ENCODE measurements around the gene MFSD1. TPM values are rescaled to one million over a fixed set of nuclear protein-coding genes. Genes with fewer than 3 reads are reported as not detected.

MFSD1 gene
- total and polyA plus RNA-seq, 7 experiments from 2014 or later: 24.6 to 66.0 (median 41.1) TPM

- Mint-ChIP-seq H3K9me3 (no peaks in the 10 kb centered on the region), H3K4me1 (peaks cover 0 to 5% (median 0%) of the 10 kb centered on the region in 7 donors), H3K4me3 (no peak overlapping the region), H3K27me3 (no peaks in the 10 kb centered on the region), H3K36me3 (peaks cover 0 to 8% (median 6%) of the 10 kb centered on the region in 5 donors), H3K27ac (no peak overlapping the region)
- no peaks in the 10 kb centered on the region for H3K27me3 ChIP-seq (ENCODE audit: control insufficient read depth in 2 of 2, insufficient read depth in 2 of 2, low read length in 2 of 2)
- no peak for DNase-seq
- H3K36me3 ChIP-seq (ENCODE audit: control insufficient read depth in 2 of 3, insufficient read depth in 3 of 3, low read length in 3 of 3): no peaks in the 10 kb centered on the region
- CTCF ChIA-PET: no interaction called here
- H3K4me1 ChIP-seq (ENCODE audit: control insufficient read depth in 2 of 2, insufficient read depth in 2 of 2, low read length in 2 of 2): no peaks in the 10 kb centered on the region
- no peak for ATAC-seq
- intact Hi-C loops (cut with micrococcal nuclease): no loop called here
- no peaks in the 10 kb centered on the region for H3K9me3 ChIP-seq (ENCODE audit: control insufficient read depth in 2 of 3, low read length in 3 of 3)
- H3K27ac ChIP-seq (ENCODE audit: low read depth, low read length): no peak overlapping the region
- POLR2A ChIA-PET: no interaction called here
- no peak overlapping the region for H3K4me3 ChIP-seq (ENCODE audit: low read length)
These were observed 31.0 kb upstream of the MFSD1 start for GRCh38 chr3:158770741-158771350.

GRCh38 chr3:158771577-158771976 lies 30.3 kb upstream of the MFSD1 start:
- H3K36me3 Mint-ChIP-seq: peaks cover 0 to 5% (median 4%) of the 10 kb centered on the region in 5 donors
- no peaks in the 10 kb centered on the region for H3K9me3 Mint-ChIP-seq
- ChIA-PET CTCF (no interaction called here), POLR2A (interaction anchor here (0.7 kb wide), 1 partner anchor 30 kb away, joined by 3 read pairs; no protein-coding TSS in a partner anchor)
- Histone ChIP-seq H3K4me1 (ENCODE audit: control insufficient read depth in 2 of 2, insufficient read depth in 2 of 2, low read length in 2 of 2) (no peaks in the 10 kb centered on the region), H3K4me3 (ENCODE audit: low read length) (no peak overlapping the region), H3K9me3 (ENCODE audit: control insufficient read depth in 2 of 3, low read length in 3 of 3) (no peaks in the 10 kb centered on the region), H3K36me3 (ENCODE audit: control insufficient read depth in 2 of 3, insufficient read depth in 3 of 3, low read length in 3 of 3) (no peaks in the 10 kb centered on the region), H3K27ac (ENCODE audit: low read depth, low read length) (no peak overlapping the region), H3K27me3 (ENCODE audit: control insufficient read depth in 2 of 2, insufficient read depth in 2 of 2, low read length in 2 of 2) (no peaks in the 10 kb centered on the region)
- peaks cover 0 to 5% (median 0%) of the 10 kb centered on the region in 7 donors for H3K4me1 Mint-ChIP-seq
- ATAC-seq (no peak), DNase-seq (no peak)
- H3K27me3 Mint-ChIP-seq: no peaks in the 10 kb centered on the region
- no peak overlapping the region for H3K27ac Mint-ChIP-seq
- intact Hi-C loops (cut with micrococcal nuclease): no loop called here
- H3K4me3 Mint-ChIP-seq: no peak overlapping the region

- DNase-seq: no peak
- no peaks in the 10 kb centered on the region for H3K9me3 Mint-ChIP-seq
- H3K27me3 ChIP-seq (ENCODE audit: control insufficient read depth in 2 of 2, insufficient read depth in 2 of 2, low read length in 2 of 2): no peaks in the 10 kb centered on the region
- intact Hi-C loops (cut with micrococcal nuclease): no loop called here
- H3K4me3 ChIP-seq (ENCODE audit: low read length): no peak overlapping the region
- no peak overlapping the region for H3K4me3 Mint-ChIP-seq
- no peak overlapping the region for H3K27ac ChIP-seq (ENCODE audit: low read depth, low read length)
- H3K27ac Mint-ChIP-seq: no peak overlapping the region
- H3K36me3 Mint-ChIP-seq: peaks cover 0 to 5% (median 0%) of the 10 kb centered on the region in 5 donors
- H3K4me1 Mint-ChIP-seq: peaks cover 0 to 5% (median 0%) of the 10 kb centered on the region in 7 donors
- no peaks in the 10 kb centered on the region for H3K36me3 ChIP-seq (ENCODE audit: control insufficient read depth in 2 of 3, insufficient read depth in 3 of 3, low read length in 3 of 3)
- ChIA-PET POLR2A (interaction anchor here (0.7 kb wide), 1 partner anchor 30 kb away, joined by 3 read pairs; no protein-coding TSS in a partner anchor), CTCF (no interaction called here)
- no peaks in the 10 kb centered on the region for H3K4me1 ChIP-seq (ENCODE audit: control insufficient read depth in 2 of 2, insufficient read depth in 2 of 2, low read length in 2 of 2)
- ATAC-seq: peak; percentile 37
- H3K9me3 ChIP-seq (ENCODE audit: control insufficient read depth in 2 of 3, low read length in 3 of 3): no peaks in the 10 kb centered on the region
- no peaks in the 10 kb centered on the region for H3K27me3 Mint-ChIP-seq
These were observed 29.9 kb upstream of the MFSD1 start for GRCh38 chr3:158771982-158772381.

GRCh38 chr3:158773166-158773565 lies 28.7 kb upstream of the MFSD1 start:
- no peak overlapping the region for H3K27ac ChIP-seq (ENCODE audit: low read depth, low read length)
- H3K27me3 Mint-ChIP-seq: no peaks in the 10 kb centered on the region
- no peak overlapping the region for H3K4me3 Mint-ChIP-seq
- no peaks in the 10 kb centered on the region for H3K9me3 Mint-ChIP-seq
- peaks cover 0 to 5% (median 0%) of the 10 kb centered on the region in 5 donors for H3K36me3 Mint-ChIP-seq
- ATAC-seq: no peak
- no peaks in the 10 kb centered on the region for H3K9me3 ChIP-seq (ENCODE audit: control insufficient read depth in 2 of 3, low read length in 3 of 3)
- CTCF ChIA-PET: no interaction called here
- H3K27ac Mint-ChIP-seq: no peak overlapping the region
- no peak overlapping the region for H3K4me3 ChIP-seq (ENCODE audit: low read length)
- no peaks in the 10 kb centered on the region for H3K4me1 ChIP-seq (ENCODE audit: control insufficient read depth in 2 of 2, insufficient read depth in 2 of 2, low read length in 2 of 2)
- no peaks in the 10 kb centered on the region for H3K36me3 ChIP-seq (ENCODE audit: control insufficient read depth in 2 of 3, insufficient read depth in 3 of 3, low read length in 3 of 3)
- POLR2A ChIA-PET: no interaction called here
- intact Hi-C loops (cut with micrococcal nuclease): no loop called here
- peaks cover 0 to 5% (median 0%) of the 10 kb centered on the region in 7 donors for H3K4me1 Mint-ChIP-seq
- no peaks in the 10 kb centered on the region for H3K27me3 ChIP-seq (ENCODE audit: control insufficient read depth in 2 of 2, insufficient read depth in 2 of 2, low read length in 2 of 2)
- DNase-seq: no peak

- peaks cover 0 to 5% (median 0%) of the 10 kb centered on the region in 5 donors for H3K36me3 Mint-ChIP-seq
- POLR2A ChIA-PET: no interaction called here
- Histone ChIP-seq H3K4me1 (ENCODE audit: control insufficient read depth in 2 of 2, insufficient read depth in 2 of 2, low read length in 2 of 2) (no peaks in the 10 kb centered on the region), H3K9me3 (ENCODE audit: control insufficient read depth in 2 of 3, low read length in 3 of 3) (no peaks in the 10 kb centered on the region), H3K27ac (ENCODE audit: low read depth, low read length) (no peak overlapping the region), H3K4me3 (ENCODE audit: low read length) (no peak overlapping the region), H3K27me3 (ENCODE audit: control insufficient read depth in 2 of 2, insufficient read depth in 2 of 2, low read length in 2 of 2) (no peaks in the 10 kb centered on the region), H3K36me3 (ENCODE audit: control insufficient read depth in 2 of 3, insufficient read depth in 3 of 3, low read length in 3 of 3) (no peaks in the 10 kb centered on the region)
- H3K27me3 Mint-ChIP-seq: no peaks in the 10 kb centered on the region
- no peak for ATAC-seq
- H3K27ac Mint-ChIP-seq: no peak overlapping the region
- no peaks in the 10 kb centered on the region for H3K9me3 Mint-ChIP-seq
- intact Hi-C loops (cut with micrococcal nuclease): no loop called here
- H3K4me3 Mint-ChIP-seq: no peak overlapping the region
- no peak for DNase-seq
- peaks cover 0 to 5% (median 0%) of the 10 kb centered on the region in 7 donors for H3K4me1 Mint-ChIP-seq
- CTCF ChIA-PET: no interaction called here
These were observed 27.7 kb upstream of the MFSD1 start for GRCh38 chr3:158773845-158774830.

GRCh38 chr3:158774965-158775364 lies 26.9 kb upstream of the MFSD1 start:
- H3K9me3 ChIP-seq (ENCODE audit: control insufficient read depth in 2 of 3, low read length in 3 of 3): no peaks in the 10 kb centered on the region
- CTCF ChIA-PET: no interaction called here
- Mint-ChIP-seq H3K27ac (peak overlapping the region in 1 of 9 donors; percentile 7), H3K27me3 (no peaks in the 10 kb centered on the region), H3K9me3 (no peaks in the 10 kb centered on the region), H3K36me3 (peaks cover 0 to 5% (median 0%) of the 10 kb centered on the region in 5 donors), H3K4me3 (no peak overlapping the region), H3K4me1 (peaks cover 0 to 5% (median 0%) of the 10 kb centered on the region in 7 donors)
- no peak overlapping the region for H3K4me3 ChIP-seq (ENCODE audit: low read length)
- H3K4me1 ChIP-seq (ENCODE audit: control insufficient read depth in 2 of 2, insufficient read depth in 2 of 2, low read length in 2 of 2): no peaks in the 10 kb centered on the region
- POLR2A ChIA-PET: no interaction called here
- ATAC-seq (no peak), DNase-seq (no peak)
- intact Hi-C loops (cut with micrococcal nuclease): no loop called here
- H3K36me3 ChIP-seq (ENCODE audit: control insufficient read depth in 2 of 3, insufficient read depth in 3 of 3, low read length in 3 of 3): no peaks in the 10 kb centered on the region
- no peaks in the 10 kb centered on the region for H3K27me3 ChIP-seq (ENCODE audit: control insufficient read depth in 2 of 2, insufficient read depth in 2 of 2, low read length in 2 of 2)
- no peak overlapping the region for H3K27ac ChIP-seq (ENCODE audit: low read depth, low read length)
